Neutrophil (primary cell): Measurements from ENCODE around the gene STARD13.

Experiments
- H3K27ac ChIP-seq: fragments of 200-600 bp; sonication (generic); 2 replicates; pipeline ENCODE4 v1.5.1; 2016; ENCODE audit warnings: mild to moderate bottlenecking, moderate library complexity
- H3K27me3 ChIP-seq: fragments of 200-600 bp; sonication (generic); 2 replicates; pipeline ENCODE4 v1.6.0; 2016; ENCODE audit warnings: mild to moderate bottlenecking
- H3K36me3 ChIP-seq: fragments of 200-600 bp; sonication (generic); 2 replicates; pipeline ENCODE4 v1.5.1; 2017
- H3K4me1 ChIP-seq, 2 experiments: fragments of 200-600 bp in 1 of 2; sonication (generic) in 1 of 2; 1 replicate in 1 of 2; 2 replicates in 1 of 2; pipeline versions ENCODE4 v1.5.1 to v1.6.1; 2013 to 2016; ENCODE audit warnings: low read depth in 1 of 2, low read length in 1 of 2, mild to moderate bottlenecking in 1 of 2, moderate library complexity in 1 of 2; ENCODE audit not compliant: control insufficient read depth in 1 of 2, insufficient read depth in 1 of 2
- H3K4me3 ChIP-seq, 2 experiments: fragments of 200-600 bp in 1 of 2; sonication (generic) in 1 of 2; 1 replicate in 1 of 2; 2 replicates in 1 of 2; pipeline ENCODE4 v1.5.1; 2013 to 2016; ENCODE audit warnings: low read depth in 1 of 2, low read length in 1 of 2, mild to moderate bottlenecking in 1 of 2, moderate library complexity in 1 of 2
- H3K9me3 ChIP-seq: fragments of 200-600 bp; sonication (generic); 2 replicates; pipeline ENCODE4 v1.5.1; 2016
- CTCF ChIP-seq: fragments of 200-600 bp; sonication (generic); IDR thresholded peaks from 2 replicates; pipeline ENCODE4 v1.5.1; 2016; ENCODE audit warnings: antibody characterized with exemption

Gene STARD13

GRCh38 chr13:33252135-33252534, 33.4 kb downstream of the STARD13 start:
- Histone ChIP-seq H3K4me1 (no peaks in the 10 kb centered on the region), H3K27ac (no peak overlapping the region)
- TF ChIP-seq CTCF, result no peak

GRCh38 chr13:33251131-33251661, 34.4 kb downstream of the STARD13 start:
- Histone ChIP-seq H3K4me1 (no peaks in the 10 kb centered on the region), H3K27me3 (no peaks in the 10 kb centered on the region), H3K36me3 (no peaks in the 10 kb centered on the region), H3K4me3 (no peak overlapping the region), H3K9me3 (no peaks in the 10 kb centered on the region), H3K27ac (no peak overlapping the region)
- no peak for TF ChIP-seq CTCF

More at GRCh38 chr13:33252135-33252534, 33.4 kb downstream of the STARD13 start:
- H3K27me3 ChIP-seq, result no peaks in the 10 kb centered on the region
- H3K36me3 ChIP-seq, result no peaks in the 10 kb centered on the region
- H3K4me3 ChIP-seq, result no peak overlapping the region
- no peaks in the 10 kb centered on the region for H3K9me3 ChIP-seq

GRCh38 chr13:33250609-33251008, 34.9 kb downstream of the STARD13 start:
- Histone ChIP-seq H3K4me3 (no peak overlapping the region), H3K36me3 (no peaks in the 10 kb centered on the region), H3K4me1 (no peaks in the 10 kb centered on the region), H3K27me3 (no peaks in the 10 kb centered on the region), H3K27ac (no peak overlapping the region), H3K9me3 (no peaks in the 10 kb centered on the region)
- no peak for TF ChIP-seq CTCF

GRCh38 chr13:33249894-33250293, 35.7 kb downstream of the STARD13 start:
- no peak for TF ChIP-seq CTCF
- Histone ChIP-seq H3K27ac (no peak overlapping the region), H3K4me1 (no peaks in the 10 kb centered on the region), H3K36me3 (no peaks in the 10 kb centered on the region), H3K27me3 (no peaks in the 10 kb centered on the region), H3K4me3 (no peak overlapping the region), H3K9me3 (no peaks in the 10 kb centered on the region)

GRCh38 chr13:33249066-33249465, 36.5 kb downstream of the STARD13 start:
- Histone ChIP-seq H3K27ac (no peak overlapping the region), H3K4me1 (no peaks in the 10 kb centered on the region), H3K36me3 (no peaks in the 10 kb centered on the region), H3K9me3 (no peaks in the 10 kb centered on the region), H3K4me3 (no peak overlapping the region), H3K27me3 (no peaks in the 10 kb centered on the region)
- no peak for TF ChIP-seq CTCF
